Colon (tissue), 2 donors: Measurements from ENCODE around the gene FATE1.

ENCODE experiments used
- FAIRE-seq: peaks from 2 replicates; lab custom pipeline; 2012; peaks lifted over from hg19 to GRCh38; lab: Jason Lieb, UNC
- donor health status: control.
- donor health status: control.

The FATE1 gene

GRCh38 chrX:151743651-151744470, 28.0 kb downstream of the FATE1 start:
- FAIRE-seq = no peak

- no peak for FAIRE-seq
These were observed 29.8 kb downstream of the FATE1 start for GRCh38 chrX:151745651-151746050.

- no peak for FAIRE-seq
These were observed 30.7 kb downstream of the FATE1 start for GRCh38 chrX:151746502-151746901.

GRCh38 chrX:151750511-151750910, 34.7 kb downstream of the FATE1 start:
- no peak for FAIRE-seq

GRCh38 chrX:151752847-151753246, 37.0 kb downstream of the FATE1 start:
- no peak for FAIRE-seq

- no peak for FAIRE-seq
These were observed 37.6 kb downstream of the FATE1 start for GRCh38 chrX:151753313-151754046.

GRCh38 chrX:151754047-151754429, 38.2 kb downstream of the FATE1 start:
- FAIRE-seq = no peak

- no peak for FAIRE-seq
These were observed 38.9 kb downstream of the FATE1 start for GRCh38 chrX:151754641-151755215.

- no peak for FAIRE-seq
These were observed 43.3 kb downstream of the FATE1 start for GRCh38 chrX:151759041-151759708.

- no peak for FAIRE-seq
These were observed 47.0 kb downstream of the FATE1 start for GRCh38 chrX:151762802-151763201.

GRCh38 chrX:151763711-151764110, 47.9 kb downstream of the FATE1 start:
- FAIRE-seq = no peak

- no peak for FAIRE-seq
These were observed 49.2 kb downstream of the FATE1 start for GRCh38 chrX:151765026-151765425.

GRCh38 chrX:151771726-151772125, 55.9 kb downstream of the FATE1 start:
- FAIRE-seq = no peak
